Measurements from ENCODE around the gene SPATA9.
"Not testable (repeated sequence)": the region's sequence is repeated elsewhere in the genome, so short reads cannot be mapped to it uniquely, and the experiment has no call there.

SPATA9 gene

DNA sequence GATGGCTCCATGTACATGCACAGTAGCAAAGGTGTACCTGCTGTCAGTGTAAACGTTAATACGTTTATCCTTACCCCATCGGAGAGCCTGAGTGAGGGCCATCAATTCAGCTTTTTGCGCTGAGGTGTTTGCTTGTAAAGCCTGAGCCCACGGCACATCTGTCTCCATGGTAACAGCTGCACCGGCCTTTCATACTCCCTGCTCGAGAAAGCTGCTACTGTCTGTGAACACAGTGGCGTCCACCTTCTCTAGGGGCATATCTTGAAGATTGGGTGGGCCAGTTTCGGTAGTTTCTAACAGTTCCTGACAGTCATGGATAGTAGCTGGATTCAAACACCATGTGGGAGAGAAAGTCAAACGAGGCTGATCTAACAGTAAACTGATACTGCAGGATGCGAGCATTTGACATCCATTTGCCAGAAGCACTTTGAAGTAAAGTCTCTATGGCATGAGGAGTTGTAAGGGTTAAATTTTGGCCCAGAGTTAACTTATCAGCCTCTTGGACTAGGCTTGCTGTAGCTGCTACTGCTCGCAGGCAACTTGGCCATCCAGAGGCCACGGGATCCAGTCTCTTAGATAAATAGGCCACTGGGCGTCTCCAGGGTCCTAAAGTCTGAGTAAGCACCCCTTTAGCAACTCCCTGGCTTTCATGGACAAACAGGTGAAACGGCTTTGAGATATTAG, 27.3 kb upstream of the SPATA9 start:
- H3K4me3 ChIP-seq (ENCODE audit: control insufficient read depth, low read depth, low read length): no peak overlapping the region
- no peak for DNase-seq (ENCODE audit: low read depth)
- TF ChIP-seq, protein P1, sequence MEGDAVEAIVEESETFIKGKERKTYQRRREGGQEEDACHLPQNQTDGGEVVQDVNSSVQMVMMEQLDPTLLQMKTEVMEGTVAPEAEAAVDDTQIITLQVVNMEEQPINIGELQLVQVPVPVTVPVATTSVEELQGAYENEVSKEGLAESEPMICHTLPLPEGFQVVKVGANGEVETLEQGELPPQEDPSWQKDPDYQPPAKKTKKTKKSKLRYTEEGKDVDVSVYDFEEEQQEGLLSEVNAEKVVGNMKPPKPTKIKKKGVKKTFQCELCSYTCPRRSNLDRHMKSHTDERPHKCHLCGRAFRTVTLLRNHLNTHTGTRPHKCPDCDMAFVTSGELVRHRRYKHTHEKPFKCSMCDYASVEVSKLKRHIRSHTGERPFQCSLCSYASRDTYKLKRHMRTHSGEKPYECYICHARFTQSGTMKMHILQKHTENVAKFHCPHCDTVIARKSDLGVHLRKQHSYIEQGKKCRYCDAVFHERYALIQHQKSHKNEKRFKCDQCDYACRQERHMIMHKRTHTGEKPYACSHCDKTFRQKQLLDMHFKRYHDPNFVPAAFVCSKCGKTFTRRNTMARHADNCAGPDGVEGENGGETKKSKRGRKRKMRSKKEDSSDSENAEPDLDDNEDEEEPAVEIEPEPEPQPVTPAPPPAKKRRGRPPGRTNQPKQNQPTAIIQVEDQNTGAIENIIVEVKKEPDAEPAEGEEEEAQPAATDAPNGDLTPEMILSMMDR (conservative IDR thresholded peaks at IDR 0.05; ENCODE audit: control insufficient read depth, insufficient read depth, low read depth, low read length): no peak

DNA sequence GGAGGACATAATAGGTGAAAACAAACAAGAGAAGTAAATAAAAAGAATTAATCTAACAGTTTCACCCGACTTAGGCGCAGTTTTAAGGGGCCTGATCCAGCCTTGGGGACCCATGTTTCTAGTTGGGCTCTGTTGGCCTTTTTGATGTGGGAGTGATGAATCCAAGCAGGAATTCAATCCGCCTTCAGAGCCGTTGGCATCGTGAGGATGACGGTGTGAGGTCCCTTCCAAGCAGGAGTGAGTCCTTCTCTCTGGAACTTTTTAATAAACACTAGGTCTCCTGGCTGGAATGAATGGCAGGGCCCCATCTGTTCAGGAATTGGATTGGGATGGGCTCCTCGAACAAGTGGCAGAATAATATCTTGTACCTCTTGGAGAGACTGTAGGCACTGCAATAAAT, 26.1 kb upstream of the SPATA9 start:
- TF ChIP-seq, protein P1 (conservative IDR thresholded peaks at IDR 0.05; ENCODE audit: control insufficient read depth, insufficient read depth, low read depth, low read length): no peak

DNA sequence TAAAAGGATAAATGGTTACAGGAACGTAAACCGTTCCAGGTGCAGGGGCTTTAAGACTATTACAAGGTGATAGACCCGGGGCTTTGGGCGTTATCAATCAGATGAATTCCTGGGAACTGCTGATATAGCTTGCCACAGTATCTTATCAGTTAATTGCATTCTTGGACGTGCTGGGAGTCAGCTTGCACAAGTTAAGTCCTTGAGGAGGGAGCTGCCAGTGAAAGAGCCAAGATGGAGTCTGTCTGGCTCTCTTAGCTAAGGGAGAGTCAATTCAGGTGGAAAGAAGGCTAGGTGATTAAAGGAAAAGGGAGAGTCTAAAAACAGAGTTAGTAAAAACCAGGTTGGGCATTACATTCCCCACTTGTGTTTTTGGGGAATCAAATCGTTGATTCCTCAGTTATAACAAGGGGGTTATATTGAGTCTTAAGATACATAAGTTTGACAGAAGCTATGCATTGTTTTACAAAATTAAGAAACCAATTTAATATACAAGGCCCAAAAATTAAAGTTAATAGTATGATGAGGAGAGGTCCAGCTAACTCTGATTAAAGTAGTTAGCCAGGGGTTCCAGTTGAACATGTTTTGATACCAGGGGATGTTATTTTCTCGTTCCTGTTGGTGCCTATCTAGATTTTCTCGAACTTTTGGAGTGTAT, 24.9 kb upstream of the SPATA9 start:
- not testable (repeated sequence) for DNase-seq (ENCODE audit: low read depth); H3K4me3 ChIP-seq (ENCODE audit: control insufficient read depth, low read depth, low read length)

More for the DNA sequence above, 26.1 kb upstream of the SPATA9 start:
- no peak for DNase-seq (ENCODE audit: low read depth)
- no peak overlapping the region for H3K4me3 ChIP-seq (ENCODE audit: control insufficient read depth, low read depth, low read length)

DNA sequence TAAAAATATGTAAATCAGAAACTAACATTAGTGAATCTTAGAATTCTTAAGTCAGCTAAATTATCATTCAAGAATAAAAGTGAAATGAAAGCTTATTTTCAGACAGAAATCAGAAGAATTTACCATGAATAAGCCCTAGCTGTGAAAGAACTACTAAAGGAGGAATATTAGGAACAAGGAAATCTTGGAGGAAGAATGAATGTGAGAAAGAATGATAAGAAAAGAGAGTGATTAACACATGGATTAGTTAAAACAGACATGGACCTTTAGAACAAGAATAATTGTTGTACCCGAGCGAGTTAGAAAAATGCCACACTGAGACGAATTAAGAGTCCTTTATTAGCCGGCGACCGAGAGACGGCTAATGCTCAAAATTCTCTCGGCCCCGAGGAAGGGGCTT, 24.3 kb upstream of the SPATA9 start:
- DNase-seq (ENCODE audit: low read depth): no peak
- H3K4me3 ChIP-seq (ENCODE audit: control insufficient read depth, low read depth, low read length): no peak overlapping the region
- TF ChIP-seq, protein P1 (conservative IDR thresholded peaks at IDR 0.05; ENCODE audit: control insufficient read depth, insufficient read depth, low read depth, low read length): no peak

DNA sequence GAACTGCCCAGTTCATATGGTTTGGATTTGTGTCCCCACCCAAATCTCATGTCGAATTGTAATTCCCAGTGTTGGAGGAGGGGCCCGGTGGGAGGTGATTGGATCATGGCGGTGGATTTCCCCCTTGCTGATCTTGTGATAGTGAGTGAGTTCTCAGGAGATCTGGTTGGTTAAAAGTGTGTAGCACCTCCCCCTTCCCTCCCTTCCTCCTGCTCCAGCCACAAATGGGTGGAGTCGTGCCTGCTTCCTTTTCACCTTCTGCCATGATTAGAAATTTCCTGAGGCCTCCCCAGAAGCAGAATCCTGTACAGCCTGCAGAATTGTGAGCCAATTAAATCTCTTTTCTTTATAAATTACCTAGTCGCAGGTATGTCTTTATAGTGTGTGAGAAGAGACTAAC, 23.4 kb upstream of the SPATA9 start:
- H3K4me3 ChIP-seq (ENCODE audit: control insufficient read depth, low read depth, low read length); DNase-seq (ENCODE audit: low read depth): not testable (repeated sequence)

DNA sequence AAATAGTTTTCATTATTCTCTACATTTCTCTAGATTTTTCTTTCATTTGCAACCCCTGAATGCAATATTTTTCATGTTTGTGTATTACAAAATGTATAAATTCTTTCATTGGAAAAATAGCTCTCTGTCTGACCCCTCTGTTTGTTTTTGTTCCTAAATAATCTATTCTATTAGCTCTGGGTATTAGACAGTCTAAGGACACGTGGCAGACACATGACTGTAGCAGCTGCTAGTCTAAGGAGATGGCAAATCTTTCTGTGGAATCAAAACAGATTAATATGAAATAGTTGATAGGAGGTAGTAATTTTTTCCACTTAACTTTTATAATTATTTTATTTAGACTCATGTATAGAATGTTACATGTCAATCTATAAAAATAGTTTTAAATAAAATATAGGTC, 21.4 kb upstream of the SPATA9 start:
- TF ChIP-seq, protein P1 (conservative IDR thresholded peaks at IDR 0.05; ENCODE audit: control insufficient read depth, insufficient read depth, low read depth, low read length): no peak
- no peak for DNase-seq (ENCODE audit: low read depth)

DNA sequence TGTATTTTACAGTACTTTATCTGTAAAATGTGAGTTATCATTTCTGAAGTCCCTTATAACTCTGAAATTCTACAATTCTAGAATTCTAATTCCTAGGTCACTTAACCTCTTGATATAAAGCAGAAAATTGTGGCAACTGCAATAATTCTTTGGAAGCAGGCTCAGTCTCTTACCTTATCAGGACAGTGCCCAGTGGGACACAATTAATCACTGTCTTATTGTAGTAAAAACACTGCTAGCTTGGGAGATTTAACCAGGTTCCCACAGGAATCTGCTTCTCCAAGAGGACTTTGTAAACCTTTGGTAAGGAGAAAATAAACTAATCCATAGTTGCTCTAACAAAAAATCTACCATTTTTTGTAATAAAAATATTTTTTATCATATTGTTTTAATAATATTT, 18.3 kb upstream of the SPATA9 start:
- no peak for DNase-seq (ENCODE audit: low read depth)
- H3K4me3 ChIP-seq (ENCODE audit: control insufficient read depth, low read depth, low read length): no peak overlapping the region
- TF ChIP-seq, protein P1 (conservative IDR thresholded peaks at IDR 0.05; ENCODE audit: control insufficient read depth, insufficient read depth, low read depth, low read length): no peak

More for the DNA sequence above, 21.4 kb upstream of the SPATA9 start:
- H3K4me3 ChIP-seq (ENCODE audit: control insufficient read depth, low read depth, low read length): no peak overlapping the region

DNA sequence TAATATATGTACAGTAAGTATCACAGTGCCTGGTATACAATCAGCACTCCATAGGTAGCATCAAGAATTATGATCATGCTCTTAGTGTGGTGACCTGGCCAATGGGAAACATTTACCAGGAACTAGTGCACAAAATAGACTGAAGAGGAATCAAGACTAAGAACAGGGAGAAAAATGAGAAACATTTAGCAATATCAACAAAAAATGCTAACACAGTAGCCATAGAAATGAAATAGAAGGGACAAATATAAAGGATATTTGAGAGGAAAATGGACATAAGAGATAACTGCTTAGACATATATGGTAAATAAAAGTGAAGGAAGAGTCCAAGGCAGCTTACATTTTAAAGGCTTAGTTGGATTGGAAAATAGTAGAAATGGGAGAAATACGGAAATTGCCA, 16.5 kb upstream of the SPATA9 start:
- no peak overlapping the region for H3K4me3 ChIP-seq (ENCODE audit: control insufficient read depth, low read depth, low read length)
- TF ChIP-seq, protein P1 (conservative IDR thresholded peaks at IDR 0.05; ENCODE audit: control insufficient read depth, insufficient read depth, low read depth, low read length): no peak
- DNase-seq (ENCODE audit: low read depth): no peak

Measured in fibroblast of mammary gland (primary cell).